SK-N-SH treated with all-trans-retinoic acid at 6 μM for 48 hours (cell line): ENCODE measurements around the gene SCN8A.

Experiments used
- ATAC-seq: fragments of 200-7000 bp; cut with Tn5 transposase; 3 replicates; pipeline ENCODE4 v1.9.1; 2020; ENCODE audit warnings: mild to moderate bottlenecking, moderate library complexity
- ARNTL ChIP-seq: fragments of 450-650 bp; formaldehyde crosslinking; IDR thresholded peaks from 2 replicates; pipeline ENCODE4 v1.5.0; 2020; ENCODE audit warnings: low read depth, mild to moderate bottlenecking, moderate library complexity, borderline replicate concordance
- BACH2 ChIP-seq: fragments of 250-450 bp; sonication (Bioruptor Pico); IDR thresholded peaks from 2 replicates; pipeline ENCODE4 v1.9.0; 2021; ENCODE audit warnings: mild to moderate bottlenecking, borderline replicate concordance
- GLIS3 ChIP-seq: fragments of 250-450 bp; sonication (Bioruptor Pico); IDR thresholded peaks from 2 replicates; pipeline ENCODE4 v1.5.0; 2020; ENCODE audit warnings: mild to moderate bottlenecking, moderate library complexity
- ISL1 ChIP-seq: fragments of 250-450 bp; sonication (Bioruptor Pico); IDR thresholded peaks from 2 replicates; pipeline ENCODE4 v2.1.2; 2022; ENCODE audit warnings: mild to moderate bottlenecking, moderate library complexity
- OSR1 ChIP-seq: fragments of 250-450 bp; sonication (Bioruptor Pico); IDR thresholded peaks from 2 replicates; pipeline ENCODE4 v1.8.0; 2022; ENCODE audit warnings: moderate library complexity, mild to moderate bottlenecking, inconsistent platforms
- PPARA ChIP-seq: fragments of 250-450 bp; sonication (Bioruptor Pico); IDR thresholded peaks from 2 replicates; pipeline ENCODE4 v1.5.0; 2020; ENCODE audit warnings: mild to moderate bottlenecking, borderline replicate concordance
- RARB ChIP-seq: fragments of 250-450 bp; sonication (Bioruptor Pico); IDR thresholded peaks from 2 replicates; pipeline ENCODE4 v1.8.0; 2021; ENCODE audit warnings: mild to moderate bottlenecking, moderate library complexity
- SNAI2 ChIP-seq: fragments of 250-450 bp; sonication (Bioruptor Pico); IDR thresholded peaks from 2 replicates; pipeline ENCODE4 v1.5.0; 2020; ENCODE audit warnings: mild to moderate bottlenecking, moderate library complexity
- TCF4 ChIP-seq: fragments of 250-450 bp; sonication (Bioruptor Pico); IDR thresholded peaks from 2 replicates; pipeline ENCODE4 v1.8.0; 2021; ENCODE audit warnings: mild to moderate bottlenecking, moderate library complexity, borderline replicate concordance
- TOX ChIP-seq: fragments of 250-450 bp; sonication (Bioruptor Pico); IDR thresholded peaks from 2 replicates; pipeline ENCODE4 v1.8.0; 2021; ENCODE audit warnings: mild to moderate bottlenecking, moderate library complexity, borderline replicate concordance
- ZC3H10 ChIP-seq: fragments of 250-450 bp; sonication (Bioruptor Pico); IDR thresholded peaks from 2 replicates; pipeline ENCODE4 v1.5.1; 2021; ENCODE audit warnings: mild to moderate bottlenecking, moderate library complexity
- ZFP30 ChIP-seq: fragments of 450-650 bp; formaldehyde crosslinking; IDR thresholded peaks from 2 replicates; pipeline ENCODE4 v1.5.0; 2022; ENCODE audit warnings: mild to moderate bottlenecking, moderate library complexity
- ZNF565 ChIP-seq: fragments of 450-650 bp; formaldehyde crosslinking; conservative IDR thresholded peaks from 2 replicates; pipeline ENCODE4 v1.5.0; 2020; ENCODE audit warnings: low read depth, mild to moderate bottlenecking, moderate library complexity
- ZNF70 ChIP-seq: fragments of 450-650 bp; formaldehyde crosslinking; IDR thresholded peaks from 2 replicates; pipeline ENCODE4 v1.5.0; 2020; ENCODE audit warnings: mild to moderate bottlenecking, moderate library complexity
- ZNF8 ChIP-seq: fragments of 450-650 bp; formaldehyde crosslinking; IDR thresholded peaks from 2 replicates; pipeline ENCODE4 v1.5.0; 2020; ENCODE audit warnings: mild to moderate bottlenecking, moderate library complexity
- TF ChIP-seq, protein P1 (sequence below): fragments of 250-450 bp; sonication (Bioruptor Pico); IDR thresholded peaks from 2 replicates; pipeline ENCODE4 v1.5.1; 2020; ENCODE audit warnings: low read depth, mild to moderate bottlenecking, moderate library complexity
- TF ChIP-seq, protein P2 (sequence below): fragments of 250-450 bp; sonication (Bioruptor Pico); IDR thresholded peaks from 2 replicates; pipeline ENCODE4 v1.5.0; 2020; ENCODE audit warnings: mild to moderate bottlenecking, moderate library complexity
- TF ChIP-seq, protein P3 (sequence below): fragments of 250-450 bp; sonication (Bioruptor Pico); IDR thresholded peaks from 2 replicates; pipeline ENCODE4 v1.8.0; 2021; ENCODE audit warnings: low read depth, mild to moderate bottlenecking, moderate library complexity, borderline replicate concordance
- TF ChIP-seq, protein P4 (sequence below): fragments of 250-450 bp; sonication (Bioruptor Pico); IDR thresholded peaks from 2 replicates; pipeline ENCODE4 v1.8.0; 2020; ENCODE audit warnings: mild to moderate bottlenecking, moderate library complexity, borderline replicate concordance
- TF ChIP-seq, protein P5 (sequence below): fragments of 250-450 bp; sonication (Bioruptor Pico); IDR thresholded peaks from 2 replicates; pipeline ENCODE4 v1.5.1; 2021; ENCODE audit warnings: mild to moderate bottlenecking, moderate library complexity

Gene SCN8A

DNA sequence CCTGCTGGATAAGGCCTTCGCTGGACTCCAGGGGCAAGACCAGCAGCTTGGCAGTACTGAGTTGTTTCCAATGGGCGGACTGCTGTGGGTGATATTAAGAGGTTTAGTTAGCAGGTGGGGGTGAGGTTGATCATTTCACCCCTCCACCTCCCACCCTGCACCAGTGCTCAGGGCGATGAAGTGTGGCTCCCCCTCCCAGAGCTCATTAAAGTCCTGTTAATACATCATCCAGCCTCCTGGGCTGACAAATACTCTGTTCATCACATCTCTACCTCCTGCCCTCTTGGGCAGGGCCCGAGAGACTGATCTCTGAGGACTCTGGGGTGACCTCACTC, 259.9 kb downstream of the SCN8A start:
- ATAC-seq: no peak

DNA sequence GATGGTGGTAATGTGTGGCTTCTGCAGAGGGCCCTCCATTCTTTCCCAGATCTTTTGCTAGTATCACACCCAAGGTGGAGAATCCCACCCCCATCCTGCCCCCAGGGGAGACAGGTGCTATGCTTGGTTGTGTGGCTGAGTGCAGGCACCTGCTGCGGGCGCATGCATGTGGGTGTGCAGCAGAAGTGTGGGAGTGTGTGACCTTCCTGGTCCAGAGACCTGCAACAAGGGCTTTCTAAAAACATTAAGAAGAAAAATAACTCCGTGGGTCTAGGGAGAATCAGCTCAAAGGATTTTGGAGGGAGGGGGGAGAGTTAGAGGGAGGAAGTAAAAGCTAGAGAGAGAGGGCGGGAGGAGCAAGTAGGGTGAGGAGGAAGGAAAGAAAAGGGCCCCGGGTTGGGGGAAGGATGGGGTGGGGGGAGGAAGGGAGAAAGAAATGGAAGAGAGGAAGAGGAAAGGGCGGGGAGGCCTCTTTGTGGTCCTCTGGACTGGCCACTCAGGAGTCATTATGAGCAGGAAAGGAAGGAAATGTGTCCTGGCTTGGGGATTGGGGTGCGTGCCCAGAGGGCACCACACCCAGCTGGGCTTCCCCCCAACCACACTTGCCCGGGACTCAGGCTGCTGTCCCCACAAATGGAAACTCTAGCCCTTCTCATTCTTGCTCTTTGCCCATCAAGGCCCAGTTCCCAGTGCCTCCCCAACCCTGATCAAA, 260.5 kb downstream of the SCN8A start:
- ATAC-seq: no peak
- TF ChIP-seq, protein P1, sequence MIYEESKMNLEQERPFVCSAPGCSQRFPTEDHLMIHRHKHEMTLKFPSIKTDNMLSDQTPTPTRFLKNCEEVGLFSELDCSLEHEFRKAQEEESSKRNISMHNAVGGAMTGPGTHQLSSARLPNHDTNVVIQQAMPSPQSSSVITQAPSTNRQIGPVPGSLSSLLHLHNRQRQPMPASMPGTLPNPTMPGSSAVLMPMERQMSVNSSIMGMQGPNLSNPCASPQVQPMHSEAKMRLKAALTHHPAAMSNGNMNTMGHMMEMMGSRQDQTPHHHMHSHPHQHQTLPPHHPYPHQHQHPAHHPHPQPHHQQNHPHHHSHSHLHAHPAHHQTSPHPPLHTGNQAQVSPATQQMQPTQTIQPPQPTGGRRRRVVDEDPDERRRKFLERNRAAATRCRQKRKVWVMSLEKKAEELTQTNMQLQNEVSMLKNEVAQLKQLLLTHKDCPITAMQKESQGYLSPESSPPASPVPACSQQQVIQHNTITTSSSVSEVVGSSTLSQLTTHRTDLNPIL (CRISPR knock-in tag): no peak
- TF ChIP-seq RARB: no peak
- no peak for TF ChIP-seq TCF4 (CRISPR knock-in tag)
- TF ChIP-seq BACH2 (CRISPR knock-in tag): no peak
- no peak for TF ChIP-seq OSR1 (CRISPR knock-in tag)
- no peak for TF ChIP-seq ZNF8 (CRISPR knock-in tag)
- TF ChIP-seq TOX (CRISPR knock-in tag): no peak
- TF ChIP-seq ISL1: no peak
- TF ChIP-seq, protein P2, sequence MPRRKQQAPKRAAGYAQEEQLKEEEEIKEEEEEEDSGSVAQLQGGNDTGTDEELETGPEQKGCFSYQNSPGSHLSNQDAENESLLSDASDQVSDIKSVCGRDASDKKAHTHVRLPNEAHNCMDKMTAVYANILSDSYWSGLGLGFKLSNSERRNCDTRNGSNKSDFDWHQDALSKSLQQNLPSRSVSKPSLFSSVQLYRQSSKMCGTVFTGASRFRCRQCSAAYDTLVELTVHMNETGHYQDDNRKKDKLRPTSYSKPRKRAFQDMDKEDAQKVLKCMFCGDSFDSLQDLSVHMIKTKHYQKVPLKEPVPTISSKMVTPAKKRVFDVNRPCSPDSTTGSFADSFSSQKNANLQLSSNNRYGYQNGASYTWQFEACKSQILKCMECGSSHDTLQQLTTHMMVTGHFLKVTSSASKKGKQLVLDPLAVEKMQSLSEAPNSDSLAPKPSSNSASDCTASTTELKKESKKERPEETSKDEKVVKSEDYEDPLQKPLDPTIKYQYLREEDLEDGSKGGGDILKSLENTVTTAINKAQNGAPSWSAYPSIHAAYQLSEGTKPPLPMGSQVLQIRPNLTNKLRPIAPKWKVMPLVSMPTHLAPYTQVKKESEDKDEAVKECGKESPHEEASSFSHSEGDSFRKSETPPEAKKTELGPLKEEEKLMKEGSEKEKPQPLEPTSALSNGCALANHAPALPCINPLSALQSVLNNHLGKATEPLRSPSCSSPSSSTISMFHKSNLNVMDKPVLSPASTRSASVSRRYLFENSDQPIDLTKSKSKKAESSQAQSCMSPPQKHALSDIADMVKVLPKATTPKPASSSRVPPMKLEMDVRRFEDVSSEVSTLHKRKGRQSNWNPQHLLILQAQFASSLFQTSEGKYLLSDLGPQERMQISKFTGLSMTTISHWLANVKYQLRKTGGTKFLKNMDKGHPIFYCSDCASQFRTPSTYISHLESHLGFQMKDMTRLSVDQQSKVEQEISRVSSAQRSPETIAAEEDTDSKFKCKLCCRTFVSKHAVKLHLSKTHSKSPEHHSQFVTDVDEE (CRISPR knock-in tag): no peak
- TF ChIP-seq, protein P3, sequence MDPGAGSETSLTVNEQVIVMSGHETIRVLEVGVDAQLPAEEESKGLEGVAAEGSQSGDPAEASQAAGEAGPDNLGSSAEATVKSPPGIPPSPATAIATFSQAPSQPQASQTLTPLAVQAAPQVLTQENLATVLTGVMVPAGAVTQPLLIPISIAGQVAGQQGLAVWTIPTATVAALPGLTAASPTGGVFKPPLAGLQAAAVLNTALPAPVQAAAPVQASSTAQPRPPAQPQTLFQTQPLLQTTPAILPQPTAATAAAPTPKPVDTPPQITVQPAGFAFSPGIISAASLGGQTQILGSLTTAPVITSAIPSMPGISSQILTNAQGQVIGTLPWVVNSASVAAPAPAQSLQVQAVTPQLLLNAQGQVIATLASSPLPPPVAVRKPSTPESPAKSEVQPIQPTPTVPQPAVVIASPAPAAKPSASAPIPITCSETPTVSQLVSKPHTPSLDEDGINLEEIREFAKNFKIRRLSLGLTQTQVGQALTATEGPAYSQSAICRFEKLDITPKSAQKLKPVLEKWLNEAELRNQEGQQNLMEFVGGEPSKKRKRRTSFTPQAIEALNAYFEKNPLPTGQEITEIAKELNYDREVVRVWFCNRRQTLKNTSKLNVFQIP (CRISPR knock-in tag): no peak
- TF ChIP-seq PPARA (CRISPR knock-in tag): no peak
- TF ChIP-seq, protein P4, sequence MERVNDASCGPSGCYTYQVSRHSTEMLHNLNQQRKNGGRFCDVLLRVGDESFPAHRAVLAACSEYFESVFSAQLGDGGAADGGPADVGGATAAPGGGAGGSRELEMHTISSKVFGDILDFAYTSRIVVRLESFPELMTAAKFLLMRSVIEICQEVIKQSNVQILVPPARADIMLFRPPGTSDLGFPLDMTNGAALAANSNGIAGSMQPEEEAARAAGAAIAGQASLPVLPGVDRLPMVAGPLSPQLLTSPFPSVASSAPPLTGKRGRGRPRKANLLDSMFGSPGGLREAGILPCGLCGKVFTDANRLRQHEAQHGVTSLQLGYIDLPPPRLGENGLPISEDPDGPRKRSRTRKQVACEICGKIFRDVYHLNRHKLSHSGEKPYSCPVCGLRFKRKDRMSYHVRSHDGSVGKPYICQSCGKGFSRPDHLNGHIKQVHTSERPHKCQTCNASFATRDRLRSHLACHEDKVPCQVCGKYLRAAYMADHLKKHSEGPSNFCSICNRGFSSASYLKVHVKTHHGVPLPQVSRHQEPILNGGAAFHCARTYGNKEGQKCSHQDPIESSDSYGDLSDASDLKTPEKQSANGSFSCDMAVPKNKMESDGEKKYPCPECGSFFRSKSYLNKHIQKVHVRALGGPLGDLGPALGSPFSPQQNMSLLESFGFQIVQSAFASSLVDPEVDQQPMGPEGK (CRISPR knock-in tag): no peak
- TF ChIP-seq ARNTL (CRISPR knock-in tag): no peak
- TF ChIP-seq, protein P5, sequence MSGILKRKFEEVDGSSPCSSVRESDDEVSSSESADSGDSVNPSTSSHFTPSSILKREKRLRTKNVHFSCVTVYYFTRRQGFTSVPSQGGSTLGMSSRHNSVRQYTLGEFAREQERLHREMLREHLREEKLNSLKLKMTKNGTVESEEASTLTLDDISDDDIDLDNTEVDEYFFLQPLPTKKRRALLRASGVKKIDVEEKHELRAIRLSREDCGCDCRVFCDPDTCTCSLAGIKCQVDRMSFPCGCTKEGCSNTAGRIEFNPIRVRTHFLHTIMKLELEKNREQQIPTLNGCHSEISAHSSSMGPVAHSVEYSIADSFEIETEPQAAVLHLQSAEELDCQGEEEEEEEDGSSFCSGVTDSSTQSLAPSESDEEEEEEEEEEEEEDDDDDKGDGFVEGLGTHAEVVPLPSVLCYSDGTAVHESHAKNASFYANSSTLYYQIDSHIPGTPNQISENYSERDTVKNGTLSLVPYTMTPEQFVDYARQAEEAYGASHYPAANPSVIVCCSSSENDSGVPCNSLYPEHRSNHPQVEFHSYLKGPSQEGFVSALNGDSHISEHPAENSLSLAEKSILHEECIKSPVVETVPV (CRISPR knock-in tag): no peak
- no peak for TF ChIP-seq ZNF70 (CRISPR knock-in tag)
- no peak for TF ChIP-seq ZC3H10
- no peak for TF ChIP-seq GLIS3 (CRISPR knock-in tag)
- no peak for TF ChIP-seq ZNF565 (CRISPR knock-in tag)
- no peak for TF ChIP-seq SNAI2 (CRISPR knock-in tag)

More for the DNA sequence above, 259.9 kb downstream of the SCN8A start:
- TF ChIP-seq ZFP30 (CRISPR knock-in tag): no peak
- TF ChIP-seq BACH2 (CRISPR knock-in tag): no peak
- TF ChIP-seq, protein P3 (CRISPR knock-in tag): no peak
- no peak for TF ChIP-seq ZNF565 (CRISPR knock-in tag)
- no peak for TF ChIP-seq GLIS3 (CRISPR knock-in tag)
- TF ChIP-seq ZC3H10: no peak
- no peak for TF ChIP-seq RARB
- TF ChIP-seq ZNF70 (CRISPR knock-in tag): no peak
- no peak for TF ChIP-seq TOX (CRISPR knock-in tag)
